ENCODE measurements around the gene CA12. TPM values are rescaled to one million over a fixed set of nuclear protein-coding genes. Genes with fewer than 3 reads are reported as not detected.

Gene CA12
- polyA plus RNA-seq, 3 donors, result not detected

DNA sequence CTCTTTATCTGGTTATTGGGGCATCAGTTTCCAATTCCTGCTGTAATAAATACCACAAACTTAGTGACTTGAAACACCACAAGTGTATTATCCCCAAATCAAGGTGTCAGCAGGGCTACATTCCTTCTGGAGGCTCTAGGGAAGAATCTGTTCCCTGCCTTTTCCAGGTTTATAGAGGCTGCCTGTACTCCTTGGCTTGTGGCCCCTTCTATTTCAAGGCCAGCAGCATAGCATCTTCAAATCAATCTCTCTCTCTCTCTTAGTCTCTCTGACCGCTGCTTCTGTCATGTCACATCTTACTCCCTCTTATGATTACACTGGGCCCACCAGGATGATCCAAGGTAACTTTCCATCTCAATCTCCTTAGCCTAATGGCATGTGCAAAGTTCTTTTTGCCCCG is 44.9 kb upstream of the CA12 start:
- Histone ChIP-seq H3K79me2 (ENCODE audit: insufficient read depth, low read length) (no peaks in the 10 kb centered on the region), H3K4me3 (replicated peaks in 1 of 3; ENCODE audit: low read depth in 2 of 3, low read length in 3 of 3) (no peak overlapping the region), H2AFZ (ENCODE audit: insufficient read depth, low read depth, low read length, poor library complexity, severe bottlenecking) (no peak overlapping the region), H3K27ac (ENCODE audit: low read depth in 1 of 2, low read length in 2 of 2) (no peak overlapping the region), H3K36me3 (replicated peaks in 1 of 2; ENCODE audit: control insufficient read depth in 1 of 2, insufficient read depth in 2 of 2, low read length in 2 of 2) (no peaks in the 10 kb centered on the region), H3K9me3 (replicated peaks in 1 of 2; ENCODE audit: control insufficient read depth in 1 of 2, insufficient read depth in 1 of 2, low read length in 2 of 2) (no peaks in the 10 kb centered on the region), H3K4me1 (ENCODE audit: control insufficient read depth in 1 of 2, insufficient read depth in 2 of 2, low read length in 2 of 2) (no peaks in the 10 kb centered on the region), H3K4me2 (replicated peaks; ENCODE audit: extremely low read depth, low read length, poor library complexity, severe bottlenecking) (no peak overlapping the region), H4K20me1 (ENCODE audit: insufficient read depth, low read length) (no peaks in the 10 kb centered on the region), H3K27me3 (ENCODE audit: control insufficient read depth in 2 of 2, insufficient read depth in 2 of 2, low read length in 2 of 2) (no peaks in the 10 kb centered on the region), H3K9ac (ENCODE audit: insufficient read depth, low read length, poor library complexity, severe bottlenecking) (no peak overlapping the region)
- intact Hi-C loops (cut with micrococcal nuclease), result no loop called here
- peaks cover 0 to 4% (median 0%) of the 10 kb centered on the region in 3 donors for H3K27me3 Mint-ChIP-seq (ENCODE audit: low read depth in 3 of 3)
- TF ChIP-seq, protein P1, sequence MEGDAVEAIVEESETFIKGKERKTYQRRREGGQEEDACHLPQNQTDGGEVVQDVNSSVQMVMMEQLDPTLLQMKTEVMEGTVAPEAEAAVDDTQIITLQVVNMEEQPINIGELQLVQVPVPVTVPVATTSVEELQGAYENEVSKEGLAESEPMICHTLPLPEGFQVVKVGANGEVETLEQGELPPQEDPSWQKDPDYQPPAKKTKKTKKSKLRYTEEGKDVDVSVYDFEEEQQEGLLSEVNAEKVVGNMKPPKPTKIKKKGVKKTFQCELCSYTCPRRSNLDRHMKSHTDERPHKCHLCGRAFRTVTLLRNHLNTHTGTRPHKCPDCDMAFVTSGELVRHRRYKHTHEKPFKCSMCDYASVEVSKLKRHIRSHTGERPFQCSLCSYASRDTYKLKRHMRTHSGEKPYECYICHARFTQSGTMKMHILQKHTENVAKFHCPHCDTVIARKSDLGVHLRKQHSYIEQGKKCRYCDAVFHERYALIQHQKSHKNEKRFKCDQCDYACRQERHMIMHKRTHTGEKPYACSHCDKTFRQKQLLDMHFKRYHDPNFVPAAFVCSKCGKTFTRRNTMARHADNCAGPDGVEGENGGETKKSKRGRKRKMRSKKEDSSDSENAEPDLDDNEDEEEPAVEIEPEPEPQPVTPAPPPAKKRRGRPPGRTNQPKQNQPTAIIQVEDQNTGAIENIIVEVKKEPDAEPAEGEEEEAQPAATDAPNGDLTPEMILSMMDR (IDR thresholded peaks at IDR 0.05), result no peak
- H3K27ac Mint-ChIP-seq, result no peak overlapping the region
- peaks cover 0 to 6% (median 5%) of the 10 kb centered on the region in 7 donors for H3K9me3 Mint-ChIP-seq
- no peaks in the 10 kb centered on the region for H3K4me1 Mint-ChIP-seq
- no peak overlapping the region for H3K4me3 Mint-ChIP-seq
- 100% methylated on average over 1 of the region's 2 CpGs for WGBS (ENCODE audit: insufficient coverage)
- DNase-seq, result no peak
- H3K36me3 Mint-ChIP-seq, result no peaks in the 10 kb centered on the region

DNA sequence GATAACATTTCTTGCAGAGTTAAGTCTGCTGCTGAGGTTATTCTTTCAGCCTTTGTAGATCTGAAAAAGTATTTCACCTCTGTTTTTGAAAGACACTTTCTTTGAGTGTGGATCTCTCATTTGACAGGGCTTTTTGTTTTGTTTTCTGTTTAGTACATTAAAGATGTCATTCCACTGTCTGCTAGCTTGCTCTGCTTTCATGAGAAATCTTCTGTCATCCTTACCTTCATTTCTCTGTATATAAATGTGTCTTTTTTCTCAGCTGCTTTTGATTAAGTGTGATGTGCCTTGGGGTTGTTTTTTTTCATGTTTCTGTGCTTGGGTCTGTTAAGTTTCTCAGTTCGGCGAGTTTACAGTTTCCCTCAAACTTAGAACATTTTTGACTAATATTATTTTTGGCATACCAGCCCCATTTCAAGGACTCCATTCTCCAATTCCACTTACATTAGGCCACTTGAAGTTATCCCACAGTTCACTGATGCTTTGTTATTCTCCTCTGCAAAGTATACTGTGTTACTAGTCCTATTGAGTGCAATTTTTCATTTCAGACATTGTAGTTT is 43.9 kb upstream of the CA12 start:
- no peak overlapping the region for H2AFZ ChIP-seq (ENCODE audit: insufficient read depth, low read depth, low read length, poor library complexity, severe bottlenecking)
- H3K9ac ChIP-seq (ENCODE audit: insufficient read depth, low read length, poor library complexity, severe bottlenecking), result no peak overlapping the region
- peaks cover 0 to 6% (median 5%) of the 10 kb centered on the region in 7 donors for H3K9me3 Mint-ChIP-seq
- WGBS (ENCODE audit: insufficient coverage), result no CpG with 5 or more reads among the region's 2 CpGs
- intact Hi-C loops (cut with micrococcal nuclease), result no loop called here
- no peak for DNase-seq
- no peak overlapping the region for H3K4me3 ChIP-seq (replicated peaks in 1 of 3; ENCODE audit: low read depth in 2 of 3, low read length in 3 of 3)
- no peaks in the 10 kb centered on the region for H4K20me1 ChIP-seq (ENCODE audit: insufficient read depth, low read length)
- H3K4me1 ChIP-seq (ENCODE audit: control insufficient read depth in 1 of 2, insufficient read depth in 2 of 2, low read length in 2 of 2), result no peaks in the 10 kb centered on the region
- H3K4me3 Mint-ChIP-seq, result no peak overlapping the region
- H3K27me3 ChIP-seq (ENCODE audit: control insufficient read depth in 2 of 2, insufficient read depth in 2 of 2, low read length in 2 of 2), result no peaks in the 10 kb centered on the region
- H3K9me3 ChIP-seq (replicated peaks in 1 of 2; ENCODE audit: control insufficient read depth in 1 of 2, insufficient read depth in 1 of 2, low read length in 2 of 2), result no peaks in the 10 kb centered on the region
- H3K36me3 Mint-ChIP-seq, result no peaks in the 10 kb centered on the region
- H3K27me3 Mint-ChIP-seq (ENCODE audit: low read depth in 3 of 3), result peaks cover 0 to 2% (median 0%) of the 10 kb centered on the region in 3 donors
- H3K4me1 Mint-ChIP-seq, result no peaks in the 10 kb centered on the region
- H3K27ac Mint-ChIP-seq, result no peak overlapping the region
- TF ChIP-seq, protein P1 (IDR thresholded peaks at IDR 0.05), result no peak
- no peaks in the 10 kb centered on the region for H3K79me2 ChIP-seq (ENCODE audit: insufficient read depth, low read length)
- no peaks in the 10 kb centered on the region for H3K36me3 ChIP-seq (replicated peaks in 1 of 2; ENCODE audit: control insufficient read depth in 1 of 2, insufficient read depth in 2 of 2, low read length in 2 of 2)
- no peak overlapping the region for H3K27ac ChIP-seq (ENCODE audit: low read depth in 1 of 2, low read length in 2 of 2)
- no peak overlapping the region for H3K4me2 ChIP-seq (replicated peaks; ENCODE audit: extremely low read depth, low read length, poor library complexity, severe bottlenecking)

All from CD14-positive monocyte (primary cell).